ENCODE measurements around the gene VANGL1.

VANGL1 gene

GRCh38 chr1:115678141-115678540 is 36.4 kb downstream of the VANGL1 start:
- no peak overlapping the region for H3K4me3 ChIP-seq (ENCODE audit: low read depth, low read length)
- DNase-seq = no peak
- no peaks in the 10 kb centered on the region for H3K36me3 ChIP-seq
- H3K9me3 ChIP-seq = no peaks in the 10 kb centered on the region
- TF ChIP-seq CTCF (IDR thresholded peaks at IDR 0.05; ENCODE audit: low read depth, low read length) = no peak
- H3K4me1 ChIP-seq = no peaks in the 10 kb centered on the region
- H3K27me3 ChIP-seq = no peaks in the 10 kb centered on the region

- Histone ChIP-seq H3K36me3 (no peaks in the 10 kb centered on the region), H3K27me3 (no peaks in the 10 kb centered on the region), H3K4me1 (no peaks in the 10 kb centered on the region), H3K9me3 (no peaks in the 10 kb centered on the region), H3K4me3 (ENCODE audit: low read depth, low read length) (no peak overlapping the region)
- DNase-seq = no peak
- TF ChIP-seq CTCF (IDR thresholded peaks at IDR 0.05; ENCODE audit: low read depth, low read length) = no peak
Measured at GRCh38 chr1:115679141-115679611, 37.4 kb downstream of the VANGL1 start.

GRCh38 chr1:115680730-115681111 is 39.0 kb downstream of the VANGL1 start:
- H3K4me3 ChIP-seq (ENCODE audit: low read depth, low read length) = no peak overlapping the region
- H3K4me1 ChIP-seq = no peaks in the 10 kb centered on the region
- no peak for TF ChIP-seq CTCF (IDR thresholded peaks at IDR 0.05; ENCODE audit: low read depth, low read length)
- no peaks in the 10 kb centered on the region for H3K9me3 ChIP-seq
- no peaks in the 10 kb centered on the region for H3K36me3 ChIP-seq
- no peak for DNase-seq
- no peaks in the 10 kb centered on the region for H3K27me3 ChIP-seq

- Histone ChIP-seq H3K4me1 (no peaks in the 10 kb centered on the region), H3K4me3 (ENCODE audit: low read depth, low read length) (no peak overlapping the region), H3K27me3 (no peaks in the 10 kb centered on the region), H3K9me3 (no peaks in the 10 kb centered on the region), H3K36me3 (no peaks in the 10 kb centered on the region)
- no peak for TF ChIP-seq CTCF (IDR thresholded peaks at IDR 0.05; ENCODE audit: low read depth, low read length)
- DNase-seq = no peak
Measured at GRCh38 chr1:115682792-115683191, 41.0 kb downstream of the VANGL1 start.

- no peak for TF ChIP-seq CTCF (IDR thresholded peaks at IDR 0.05; ENCODE audit: low read depth, low read length)
- Histone ChIP-seq H3K27me3 (no peaks in the 10 kb centered on the region), H3K4me3 (ENCODE audit: low read depth, low read length) (no peak overlapping the region), H3K9me3 (no peaks in the 10 kb centered on the region), H3K4me1 (no peaks in the 10 kb centered on the region), H3K36me3 (no peaks in the 10 kb centered on the region)
- DNase-seq = no peak
Measured at GRCh38 chr1:115685029-115685705, 43.4 kb downstream of the VANGL1 start.

GRCh38 chr1:115687744-115688143 is 46.0 kb downstream of the VANGL1 start:
- no peaks in the 10 kb centered on the region for H3K27me3 ChIP-seq
- TF ChIP-seq CTCF (IDR thresholded peaks at IDR 0.05; ENCODE audit: low read depth, low read length) = no peak
- no peaks in the 10 kb centered on the region for H3K4me1 ChIP-seq
- H3K9me3 ChIP-seq = no peaks in the 10 kb centered on the region
- no peak overlapping the region for H3K4me3 ChIP-seq (ENCODE audit: low read depth, low read length)
- no peaks in the 10 kb centered on the region for H3K36me3 ChIP-seq
- DNase-seq = no peak
